Adrenal gland (tissue), 5 donors: ENCODE data around the gene CRBN.

Experiments used
- CTCF ChIP-seq, 6 experiments: fragments of 450-650 bp in 4 of 6; fragments of 200-600 bp in 2 of 6; sonication (generic) in 1 of 6; IDR thresholded peaks; 1 replicate in 5 of 6; 2 replicates in 1 of 6; pipeline versions ENCODE4 v1.5.1 to v1.8.0; 2016 to 2021; ENCODE audit warnings: antibody characterized with exemption in 6 of 6, mild to moderate bottlenecking in 2 of 6, moderate library complexity in 1 of 6
- POLR2A ChIP-seq, 2 donors: fragments of 450-650 bp; IDR thresholded peaks; one replicate each; pipeline ENCODE4 v1.6.1; 2017; ENCODE audit warnings: antibody characterized with exemption in 2 of 2, mild to moderate bottlenecking in 2 of 2, moderate library complexity in 1 of 2
- donor health status: DM: no; HTN: no; CAD: no.

- TF ChIP-seq POLR2A (IDR thresholded peaks at IDR 0.05) (no peak), CTCF (IDR thresholded peaks at IDR 0.05) (no peak)
These were observed 28.0 kb downstream of the CRBN start for GRCh38 chr3:3151513-3151912.
